Neural cell (in vitro differentiated cells): ENCODE data around the gene SLC1A1. TPM values are rescaled to one million over a fixed set of nuclear protein-coding genes. Genes with fewer than 3 reads are reported as not detected.

Experiments
- H2AFZ ChIP-seq: fragments of 200-600, 300-800 bp; sonication (generic), shearing (Covaris generic); 2 replicates; pipeline ENCODE4 v1.6.0; 2014; ENCODE audit warnings: low read depth, mild to moderate bottlenecking, antibody characterized with exemption, low read length, moderate library complexity
- H3F3A ChIP-seq: fragments of 200-600 bp; shearing (Covaris generic); 2 replicates; pipeline ENCODE4 v1.6.1; 2016; ENCODE audit warnings: mild to moderate bottlenecking, moderate library complexity, mixed read lengths, antibody characterized with exemption, low read length; ENCODE audit not compliant: insufficient read depth, poor library complexity, severe bottlenecking
- H3K27ac ChIP-seq: fragments of 200-600, 300-800 bp; sonication (generic), shearing (Covaris generic); 2 replicates; pipeline ENCODE4 v1.5.1; 2014; ENCODE audit warnings: mild to moderate bottlenecking, low read length, moderate library complexity
- H3K27me3 ChIP-seq: fragments of 300-800, 200-600 bp; sonication (generic), shearing (Covaris generic); 2 replicates; pipeline ENCODE4 v1.6.0; 2014; ENCODE audit warnings: mild to moderate bottlenecking, low read depth, low read length, moderate library complexity; ENCODE audit not compliant: insufficient read depth
- H3K36me3 ChIP-seq: fragments of 300-800, 200-600 bp; sonication (generic), shearing (Covaris generic); 2 replicates; pipeline ENCODE4 v1.5.1; 2014; ENCODE audit warnings: mild to moderate bottlenecking, antibody characterized with exemption, low read length, moderate library complexity; ENCODE audit not compliant: insufficient read depth
- H3K4me2 ChIP-seq: fragments of 300-800, 200-600 bp; sonication (generic), shearing (Covaris generic); 2 replicates; pipeline ENCODE4 v1.6.0; 2014; ENCODE audit warnings: mild to moderate bottlenecking, low read length
- H3K4me3 ChIP-seq: fragments of 300-800, 200-600 bp; sonication (generic), shearing (Covaris generic); 2 replicates; pipeline ENCODE4 v1.5.1; 2014; ENCODE audit warnings: mild to moderate bottlenecking, low read length, moderate library complexity
- H3K79me2 ChIP-seq: fragments of 200-600 bp; shearing (Covaris generic); replicated peaks from 2 replicates; pipeline ENCODE4 v1.6.0; 2014; ENCODE audit warnings: mild to moderate bottlenecking, low read length, moderate library complexity; ENCODE audit not compliant: insufficient read depth
- H3K9ac ChIP-seq: fragments of 300-800, 200-600 bp; sonication (generic), shearing (Covaris generic); 2 replicates; pipeline ENCODE4 v1.6.1; 2016; ENCODE audit warnings: mild to moderate bottlenecking, low read length, mixed read lengths
- H3K9me2 ChIP-seq: fragments of 200-600 bp; shearing (Covaris generic); 2 replicates; pipeline ENCODE4 v1.6.1; 2016; ENCODE audit warnings: mild to moderate bottlenecking, low read length, mixed read lengths; ENCODE audit not compliant: insufficient read depth
- H3K9me3 ChIP-seq: fragments of 200-600, 300-800 bp; sonication (generic), shearing (Covaris generic); 2 replicates; pipeline ENCODE4 v1.6.1; 2016; ENCODE audit warnings: mild to moderate bottlenecking, mixed run types, low read length, moderate library complexity, mixed read lengths
- H4K20me1 ChIP-seq: fragments of 200-600 bp; shearing (Covaris generic); 2 replicates; pipeline ENCODE4 v1.6.1; 2016; ENCODE audit warnings: mild to moderate bottlenecking, mixed run types; ENCODE audit not compliant: insufficient read depth
- EP300 ChIP-seq: fragments of 450-650 bp; conservative IDR thresholded peaks from 2 replicates; pipeline ENCODE4 v1.6.1; 2014; ENCODE audit warnings: antibody characterized with exemption, mild to moderate bottlenecking, moderate library complexity; ENCODE audit not compliant: poor library complexity, severe bottlenecking
- MXI1 ChIP-seq: fragments of 450-650 bp; conservative IDR thresholded peaks from 2 replicates; pipeline ENCODE4 v1.6.1; 2014; ENCODE audit warnings: antibody characterized with exemption, mild to moderate bottlenecking; ENCODE audit not compliant: poor library complexity, severe bottlenecking
- POLR2AphosphoS5 ChIP-seq: IDR thresholded peaks from 2 replicates; pipeline ENCODE4 v1.6.1; 2012
- RAD21 ChIP-seq: fragments of 450-650 bp; conservative IDR thresholded peaks from 2 replicates; pipeline ENCODE4 v1.6.1; 2014; ENCODE audit warnings: antibody characterized with exemption, mild to moderate bottlenecking, moderate library complexity
- SMC3 ChIP-seq: fragments of 450-650 bp; conservative IDR thresholded peaks from 2 replicates; pipeline ENCODE4 v1.6.1; 2014; ENCODE audit warnings: antibody characterized with exemption, mild to moderate bottlenecking, moderate library complexity; ENCODE audit not compliant: poor library complexity
- polyA plus RNA-seq: library from polyadenylated mRNA; depleted of rRNA; stranded (reverse); fragments of >200 nt; gene quantifications from 2 replicates; pipeline ENCODE4 v1.2.3, GENCODE V29; 2014
- TF ChIP-seq, protein P1 (sequence below): fragments of 450-650 bp; IDR thresholded peaks from 2 replicates; pipeline ENCODE4 v1.5.1; 2014; ENCODE audit warnings: antibody characterized with exemption, mild to moderate bottlenecking, moderate library complexity; ENCODE audit not compliant: poor library complexity, severe bottlenecking
- TF ChIP-seq, protein P2 (sequence below): IDR thresholded peaks from 2 replicates; pipeline ENCODE4 v1.6.1; 2012; ENCODE audit warnings: borderline replicate concordance

SLC1A1 gene
- polyA plus RNA-seq, 1 donor from 2014 or later = 30.8 TPM

DNA sequence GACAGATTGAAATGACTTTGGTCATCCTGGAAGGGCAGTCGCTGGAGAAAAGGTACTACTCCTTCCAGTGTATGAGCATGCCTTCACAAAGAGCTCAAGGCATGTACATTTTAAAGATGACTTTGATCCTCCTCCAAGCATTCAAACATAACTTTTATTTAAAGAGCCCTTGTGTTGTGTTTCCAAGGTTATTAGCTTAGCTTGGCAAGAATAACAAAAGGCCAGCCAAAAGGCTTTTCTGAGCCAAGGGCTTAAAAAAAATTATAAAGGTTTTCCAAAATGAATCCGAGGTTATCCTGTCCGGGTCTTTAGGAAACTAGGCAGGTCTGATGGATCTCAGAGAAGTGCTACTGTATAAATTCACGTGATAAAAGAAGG, 100.8 kb downstream of the SLC1A1 start:
- Histone ChIP-seq H3K4me3 (no peak overlapping the region), H3K79me2 (no peaks in the 10 kb centered on the region), H3K27ac (no peak overlapping the region), H3K9ac (no peak overlapping the region), H3K36me3 (no peaks in the 10 kb centered on the region), H3K9me3 (no peaks in the 10 kb centered on the region), H3K4me2 (no peak overlapping the region), H3K27me3 (no peaks in the 10 kb centered on the region), H2AFZ (no peak overlapping the region), H3F3A (no peaks in the 10 kb centered on the region), H4K20me1 (no peaks in the 10 kb centered on the region), H3K9me2 (no peaks in the 10 kb centered on the region)
- no peak for TF ChIP-seq RAD21
- TF ChIP-seq POLR2AphosphoS5 = no peak
- TF ChIP-seq, protein P1, sequence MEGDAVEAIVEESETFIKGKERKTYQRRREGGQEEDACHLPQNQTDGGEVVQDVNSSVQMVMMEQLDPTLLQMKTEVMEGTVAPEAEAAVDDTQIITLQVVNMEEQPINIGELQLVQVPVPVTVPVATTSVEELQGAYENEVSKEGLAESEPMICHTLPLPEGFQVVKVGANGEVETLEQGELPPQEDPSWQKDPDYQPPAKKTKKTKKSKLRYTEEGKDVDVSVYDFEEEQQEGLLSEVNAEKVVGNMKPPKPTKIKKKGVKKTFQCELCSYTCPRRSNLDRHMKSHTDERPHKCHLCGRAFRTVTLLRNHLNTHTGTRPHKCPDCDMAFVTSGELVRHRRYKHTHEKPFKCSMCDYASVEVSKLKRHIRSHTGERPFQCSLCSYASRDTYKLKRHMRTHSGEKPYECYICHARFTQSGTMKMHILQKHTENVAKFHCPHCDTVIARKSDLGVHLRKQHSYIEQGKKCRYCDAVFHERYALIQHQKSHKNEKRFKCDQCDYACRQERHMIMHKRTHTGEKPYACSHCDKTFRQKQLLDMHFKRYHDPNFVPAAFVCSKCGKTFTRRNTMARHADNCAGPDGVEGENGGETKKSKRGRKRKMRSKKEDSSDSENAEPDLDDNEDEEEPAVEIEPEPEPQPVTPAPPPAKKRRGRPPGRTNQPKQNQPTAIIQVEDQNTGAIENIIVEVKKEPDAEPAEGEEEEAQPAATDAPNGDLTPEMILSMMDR = no peak
- TF ChIP-seq SMC3 = no peak
- TF ChIP-seq EP300 = no peak
- no peak for TF ChIP-seq MXI1
- TF ChIP-seq, protein P2, sequence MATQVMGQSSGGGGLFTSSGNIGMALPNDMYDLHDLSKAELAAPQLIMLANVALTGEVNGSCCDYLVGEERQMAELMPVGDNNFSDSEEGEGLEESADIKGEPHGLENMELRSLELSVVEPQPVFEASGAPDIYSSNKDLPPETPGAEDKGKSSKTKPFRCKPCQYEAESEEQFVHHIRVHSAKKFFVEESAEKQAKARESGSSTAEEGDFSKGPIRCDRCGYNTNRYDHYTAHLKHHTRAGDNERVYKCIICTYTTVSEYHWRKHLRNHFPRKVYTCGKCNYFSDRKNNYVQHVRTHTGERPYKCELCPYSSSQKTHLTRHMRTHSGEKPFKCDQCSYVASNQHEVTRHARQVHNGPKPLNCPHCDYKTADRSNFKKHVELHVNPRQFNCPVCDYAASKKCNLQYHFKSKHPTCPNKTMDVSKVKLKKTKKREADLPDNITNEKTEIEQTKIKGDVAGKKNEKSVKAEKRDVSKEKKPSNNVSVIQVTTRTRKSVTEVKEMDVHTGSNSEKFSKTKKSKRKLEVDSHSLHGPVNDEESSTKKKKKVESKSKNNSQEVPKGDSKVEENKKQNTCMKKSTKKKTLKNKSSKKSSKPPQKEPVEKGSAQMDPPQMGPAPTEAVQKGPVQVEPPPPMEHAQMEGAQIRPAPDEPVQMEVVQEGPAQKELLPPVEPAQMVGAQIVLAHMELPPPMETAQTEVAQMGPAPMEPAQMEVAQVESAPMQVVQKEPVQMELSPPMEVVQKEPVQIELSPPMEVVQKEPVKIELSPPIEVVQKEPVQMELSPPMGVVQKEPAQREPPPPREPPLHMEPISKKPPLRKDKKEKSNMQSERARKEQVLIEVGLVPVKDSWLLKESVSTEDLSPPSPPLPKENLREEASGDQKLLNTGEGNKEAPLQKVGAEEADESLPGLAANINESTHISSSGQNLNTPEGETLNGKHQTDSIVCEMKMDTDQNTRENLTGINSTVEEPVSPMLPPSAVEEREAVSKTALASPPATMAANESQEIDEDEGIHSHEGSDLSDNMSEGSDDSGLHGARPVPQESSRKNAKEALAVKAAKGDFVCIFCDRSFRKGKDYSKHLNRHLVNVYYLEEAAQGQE = no peak

DNA sequence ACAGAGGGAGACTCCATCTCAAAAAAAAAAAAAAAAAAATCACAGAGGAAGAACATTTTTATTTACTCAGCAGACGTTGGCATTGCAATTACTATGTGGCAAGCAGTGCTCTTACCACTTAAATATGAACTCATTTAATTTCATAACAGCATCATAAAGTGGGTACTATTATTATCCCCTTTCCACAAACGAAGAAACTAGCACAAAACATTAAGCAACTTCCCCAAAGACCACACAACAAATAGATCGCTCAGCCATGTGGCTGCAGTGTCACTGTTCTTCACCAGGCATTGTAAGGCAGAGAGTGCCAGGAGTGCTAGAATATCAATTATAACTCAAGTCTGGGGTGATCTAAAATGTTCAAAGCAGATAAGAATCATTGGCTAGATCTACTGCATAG, 102.0 kb downstream of the SLC1A1 start:
- Histone ChIP-seq H3K9ac (no peak overlapping the region), H2AFZ (no peak overlapping the region), H3K36me3 (no peaks in the 10 kb centered on the region), H3K4me3 (no peak overlapping the region), H3K79me2 (no peaks in the 10 kb centered on the region), H4K20me1 (no peaks in the 10 kb centered on the region), H3K27me3 (no peaks in the 10 kb centered on the region), H3F3A (no peaks in the 10 kb centered on the region), H3K9me3 (no peaks in the 10 kb centered on the region), H3K4me2 (no peak overlapping the region), H3K27ac (no peak overlapping the region), H3K9me2 (no peaks in the 10 kb centered on the region)
- no peak for TF ChIP-seq EP300
- TF ChIP-seq, protein P2 = no peak
- TF ChIP-seq, protein P1 = no peak
